ENCODE measurements around the gene SLC11A2. TPM values are rescaled to one million over a fixed set of nuclear protein-coding genes. Genes with fewer than 3 reads are reported as not detected.

Gene SLC11A2
- total and polyA plus RNA-seq, 2 of the 4 experiments (the other 2 are of a cell fraction), result 28.0 to 45.3 TPM

DNA sequence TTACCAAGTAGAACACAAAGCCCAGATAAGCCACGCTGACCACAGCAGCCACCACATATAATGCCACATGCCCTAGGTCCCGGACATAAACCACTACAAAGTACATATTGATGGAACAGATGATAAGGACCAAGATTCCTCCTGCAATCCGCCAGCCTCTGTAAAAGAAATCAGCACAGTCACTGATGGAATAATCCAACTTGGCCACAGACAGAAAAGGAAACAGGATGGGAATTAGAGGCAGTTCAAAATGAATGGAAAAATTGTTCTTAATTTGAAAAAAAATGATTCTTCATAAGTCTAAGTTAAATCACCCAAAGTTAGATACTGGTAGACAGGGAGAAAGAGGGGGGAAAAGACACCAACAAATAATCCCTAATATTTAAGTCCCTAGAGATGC is 35.4 kb downstream of the SLC11A2 start:
- in situ Hi-C loops (cut with MboI; ENCODE audit: low sequenced_read_pairs), result loop anchor here (25.0 kb wide), 1 partner anchor 503 kb away; no protein-coding TSS in a partner anchor
- H3K36me3 ChIP-seq (ENCODE audit: control insufficient read depth, insufficient read depth, low read length), result peaks cover 41% of the 10 kb centered on the region

More for the DNA sequence above, 35.4 kb downstream of the SLC11A2 start:
- Histone ChIP-seq H2AFZ (replicated peaks; ENCODE audit: low read length, poor library complexity) (no peak overlapping the region), H2AK5ac (ENCODE audit: low read depth, low read length) (no peak overlapping the region), H3K4ac (ENCODE audit: low read depth, low read length) (no peak overlapping the region), H3K4me2 (ENCODE audit: low read depth, low read length) (no peak overlapping the region), H3K23ac (ENCODE audit: low read depth, low read length) (no peak overlapping the region), H3K18ac (ENCODE audit: low read depth, low read length) (no peak overlapping the region), H3K4me1 (ENCODE audit: control insufficient read depth, insufficient read depth, low read length) (peaks cover 5% of the 10 kb centered on the region; the same call in 1 of the 2 replicates), H2AK9ac (replicated peaks; ENCODE audit: low read depth, low read length, poor library complexity) (no peak overlapping the region), H4K5ac (ENCODE audit: low read depth, low read length) (no peak overlapping the region), H3K9me3 (ENCODE audit: control insufficient read depth, insufficient read depth, low read length) (no peaks in the 10 kb centered on the region), H3K4me3 (ENCODE audit: insufficient read depth, low read depth, low read length) (no peak overlapping the region), H4K91ac (ENCODE audit: insufficient read depth, low read depth, low read length) (no peak overlapping the region), H3K9ac (ENCODE audit: low read depth, low read length) (no peak overlapping the region), H3K79me1 (ENCODE audit: low read depth in 1 of 2, low read length in 2 of 2) (no peaks in the 10 kb centered on the region; a peak in 2 of 4 replicates), H3K9me1 (ENCODE audit: insufficient read depth, low read length) (peaks cover 4% of the 10 kb centered on the region; the same call in 1 of the 2 replicates), H4K8ac (ENCODE audit: low read depth in 2 of 2, low read length in 2 of 2) (no peak overlapping the region), H4K20me1 (ENCODE audit: insufficient read depth, low read length) (0 out of 2 replicates have a peak, but pooled peaks cover 3% of the 10 kb centered on the region), H2BK20ac (ENCODE audit: low read depth, low read length) (no peak overlapping the region), H3K56ac (ENCODE audit: extremely low read depth, insufficient read depth, low read length) (no peak overlapping the region), H3K27ac (ENCODE audit: insufficient read depth, low read length) (no peak overlapping the region), H2BK120ac (ENCODE audit: low read depth, low read length) (no peak overlapping the region), H3K14ac (replicated peaks; ENCODE audit: low read depth, low read length) (no peak overlapping the region), H2BK15ac (ENCODE audit: low read depth, low read length) (no peak overlapping the region), H3K27me3 (ENCODE audit: control insufficient read depth, insufficient read depth, low read length) (no peaks in the 10 kb centered on the region), H2BK5ac (ENCODE audit: low read depth, low read length, poor library complexity, severe bottlenecking) (no peak overlapping the region)
- intact Hi-C loops (cut with micrococcal nuclease), result no loop called here
- WGBS, 2 experiments (ENCODE audit: extremely low coverage in 2 of 2, insufficient read length in 1 of 2), result no CpG with 5 or more reads among the region's 3 CpGs
- DNase-seq, result no peak
- ChIA-PET CTCF (no interaction called here), POLR2A (ENCODE audit: unreplicated experiment) (no interaction called here)
- dilution Hi-C loops (cut with HindIII; ENCODE audit: low sequenced_read_pairs, unreplicated experiment), result no loop called here
- ATAC-seq (ENCODE audit: low read depth), result no peak
- BruUV-seq (replicated peaks), result no TSS peak
- TF ChIP-seq RFX5 (IDR thresholded peaks at IDR 0.05; ENCODE audit: low read depth, low read length), result no peak
- no peak for TF ChIP-seq MXI1 (IDR thresholded peaks at IDR 0.05; ENCODE audit: borderline replicate concordance, low read depth, low read length)
- TF ChIP-seq RCOR1 (IDR thresholded peaks at IDR 0.05; ENCODE audit: insufficient replicate concordance, low read length), result no peak
- TF ChIP-seq, protein P1, sequence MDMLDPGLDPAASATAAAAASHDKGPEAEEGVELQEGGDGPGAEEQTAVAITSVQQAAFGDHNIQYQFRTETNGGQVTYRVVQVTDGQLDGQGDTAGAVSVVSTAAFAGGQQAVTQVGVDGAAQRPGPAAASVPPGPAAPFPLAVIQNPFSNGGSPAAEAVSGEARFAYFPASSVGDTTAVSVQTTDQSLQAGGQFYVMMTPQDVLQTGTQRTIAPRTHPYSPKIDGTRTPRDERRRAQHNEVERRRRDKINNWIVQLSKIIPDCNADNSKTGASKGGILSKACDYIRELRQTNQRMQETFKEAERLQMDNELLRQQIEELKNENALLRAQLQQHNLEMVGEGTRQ (IDR thresholded peaks at IDR 0.05; ENCODE audit: low read depth, low read length), result no peak
- TF ChIP-seq RAD21 (IDR thresholded peaks at IDR 0.05; ENCODE audit: low read length), result no peak
